K562 (cell line): ENCODE measurements around the gene TARS3. TPM values are rescaled to one million over a fixed set of nuclear protein-coding genes. Genes with fewer than 3 reads are reported as not detected.

ENCODE experiments used
- ATAC-seq: fragments of 200-7000 bp; cut with Tn5 transposase; 3 replicates; pipeline ENCODE4 v1.9.1; 2020; ENCODE audit warnings: moderate library complexity
- BruUV-seq: library from RNA; stranded (reverse); fragments of 400-500 nt; replicated peaks from 2 replicates; lab custom pipeline; 2021; lab: Mats Ljungman, UMichigan
- CTCF ChIA-PET: fragments of 300-600 bp; formaldehyde crosslinking; extraction: SDS; loops from one replicate; lab custom pipeline; 2021; ENCODE audit warnings: low intra/inter-chr PET ratio; lab: Yijun Ruan, JAX
- POLR2A ChIA-PET: fragments of 300-600, 350-650 bp; sonication (Branson Sonifier 250); formaldehyde crosslinking; extraction: SDS; loops from one replicate; lab custom pipeline; 2021; ENCODE audit warnings: antibody characterized with exemption, inconsistent platforms; lab: Yijun Ruan, JAX
- DNase-seq, 4 experiments: peaks; one replicate each; pipeline versions ENCODE4 v3.0.0 to v3.0.0-alpha.2; 2011 to 2018; ENCODE audit warnings: low spot score in 3 of 4, mixed read lengths in 3 of 4; ENCODE audit errors: extremely low read depth in 1 of 4
- FAIRE-seq: peaks from 2 replicates; lab custom pipeline; 2011; peaks lifted over from hg19 to GRCh38; lab: Jason Lieb, UNC
- H2AFZ ChIP-seq: 2 replicates; pipeline ENCODE4 v1.6.0; 2011; ENCODE audit warnings: low read depth, low read length, control low read depth, inconsistent platforms
- H3K27ac ChIP-seq: fragments of 200-600 bp; 3 replicates; pipeline ENCODE4 v1.8.0; 2011; ENCODE audit warnings: low read depth, mild to moderate bottlenecking, control low read depth, inconsistent platforms, low read length, moderate library complexity, mixed read lengths; ENCODE audit errors: extremely low read depth
- H3K27me3 ChIP-seq, 2 experiments: fragments of 300-600 bp in 1 of 2; 2 replicates in 1 of 2; 3 replicates in 1 of 2; pipeline versions ENCODE4 v1.6.0 to v1.8.0; 2011; ENCODE audit warnings: inconsistent platforms in 2 of 2, low read length in 2 of 2, mild to moderate bottlenecking in 1 of 2, mixed read lengths in 1 of 2, moderate library complexity in 1 of 2; ENCODE audit not compliant: control insufficient read depth in 2 of 2, insufficient read depth in 2 of 2
- H3K36me3 ChIP-seq: fragments of 300-600 bp; 3 replicates; pipeline ENCODE4 v1.8.0; 2011; ENCODE audit warnings: mild to moderate bottlenecking, low read length, inconsistent platforms; ENCODE audit not compliant: control insufficient read depth, insufficient read depth
- H3K4me1 ChIP-seq, 2 experiments: fragments of 200-600 bp in 1 of 2; replicated peaks in 1 of 2; 2 replicates in 1 of 2; 3 replicates in 1 of 2; pipeline versions ENCODE4 v1.5.1 to v1.8.0; 2011; ENCODE audit warnings: inconsistent platforms in 2 of 2, low read length in 2 of 2, mild to moderate bottlenecking in 1 of 2, mixed read lengths in 1 of 2, moderate library complexity in 1 of 2; ENCODE audit not compliant: control insufficient read depth in 2 of 2, insufficient read depth in 2 of 2
- H3K4me2 ChIP-seq: 2 replicates; pipeline ENCODE4 v1.6.1; 2011; ENCODE audit warnings: low read length, control low read depth, inconsistent platforms, mixed read lengths; ENCODE audit not compliant: insufficient read depth
- H3K4me3 ChIP-seq: fragments of 200-600 bp; sonication (generic), shearing (Covaris generic); 2 replicates; pipeline ENCODE4 v1.5.1; 2016; ENCODE audit warnings: control low read depth, inconsistent platforms
- H3K79me2 ChIP-seq: fragments of 200-600 bp; 3 replicates; pipeline ENCODE4 v1.8.0; 2011; ENCODE audit warnings: low read length, inconsistent platforms; ENCODE audit not compliant: control insufficient read depth, insufficient read depth
- H3K9ac ChIP-seq, 2 experiments: 2 replicates each; pipeline versions ENCODE4 v1.6.0 to v1.6.1; 2011; ENCODE audit warnings: low read depth in 2 of 2, low read length in 2 of 2, control low read depth in 1 of 2, inconsistent platforms in 1 of 2, mild to moderate bottlenecking in 1 of 2, mixed read lengths in 1 of 2; ENCODE audit not compliant: insufficient read depth in 1 of 2
- H3K9me1 ChIP-seq: one replicate; pipeline ENCODE4 v1.6.0; 2011; ENCODE audit warnings: inconsistent platforms, mild to moderate bottlenecking, low read length, moderate library complexity; ENCODE audit not compliant: control insufficient read depth, insufficient read depth
- H3K9me3 ChIP-seq: replicated peaks from 2 replicates; pipeline ENCODE4 v1.5.1; 2011; ENCODE audit warnings: low read depth, low read length, inconsistent platforms; ENCODE audit not compliant: control insufficient read depth, insufficient read depth
- H4K20me1 ChIP-seq: replicated peaks from 2 replicates; pipeline ENCODE4 v1.6.1; 2011; ENCODE audit warnings: low read length, inconsistent platforms, mixed read lengths; ENCODE audit not compliant: control insufficient read depth, insufficient read depth
- FIP1L1 ChIP-seq: fragments of 200-400 bp; formaldehyde crosslinking; IDR thresholded peaks from 2 replicates; pipeline ENCODE4 v1.6.1; 2018; ENCODE audit warnings: mild to moderate bottlenecking, low read depth, low read length; ENCODE audit not compliant: poor library complexity, severe bottlenecking
- FOS ChIP-seq: IDR thresholded peaks from 3 replicates; pipeline ENCODE4 v1.6.1; 2011; ENCODE audit not compliant: insufficient read length; ENCODE audit errors: extremely low read depth
- ZNF133 ChIP-seq: fragments of 250-450 bp; sonication (Bioruptor Pico); IDR thresholded peaks from 2 replicates; pipeline ENCODE4 v1.4.0; 2020; ENCODE audit warnings: mild to moderate bottlenecking
- WGBS: fragments of 100-300 bp; shearing (Covaris generic); methylation state at CpG from one replicate; pipeline ENCODE4 v1.1.6; 2016; ENCODE audit warnings: low coverage, mixed read lengths; ENCODE audit not compliant: insufficient coverage; ENCODE audit errors: missing lambda C conversion rate; 5-methylcytosine and 5-hydroxymethylcytosine counted together
- in situ Hi-C: fragments of 300-500 bp; cut with MboI; formaldehyde crosslinking; loops from 4 replicates; pipeline ENCODE4 v1.15.0; 2018; ENCODE audit warnings: inconsistent platforms, mixed read lengths
- intact Hi-C: fragments of 100-400 bp; cut with micrococcal nuclease; formaldehyde crosslinking; loops from 2 replicates; pipeline ENCODE4 v1.14.2; 2022
- polyA plus RNA-seq, 8 experiments: library from polyadenylated mRNA; depleted of rRNA in 4 of 8; stranded (reverse) in 5 of 8; unstranded in 3 of 8; fragments of >200 nt; fragmentation: Nextera tagmentation in 2 of 8; fragmentation: Illumina TruSeq in 1 of 8; extraction: Ambion mirVana in 2 of 8; extraction: Trizol in 1 of 8; gene quantifications; 2 replicates each; pipeline versions ENCODE4 v1.2.1 to v1.2.3, GENCODE V29; 2011 to 2014; ENCODE audit warnings: inconsistent platforms in 1 of 8, missing spikeins in 1 of 8
- total RNA-seq, 7 experiments: library from RNA; depleted of rRNA in 6 of 7; stranded (reverse); fragments of >200 nt in 6 of 7; fragmentation: Illumina TruSeq in 2 of 7; extraction: Trizol in 2 of 7; gene quantifications; 2 replicates each; pipeline versions ENCODE4 v1.2.1 to v1.2.3, GENCODE V29; 2011 to 2021; ENCODE audit warnings: low replicate concordance in 1 of 7
- TF ChIP-seq, protein P1 (sequence below), 3 experiments: IDR thresholded peaks in 2 of 3; conservative IDR thresholded peaks in 1 of 3; 2 replicates each; pipeline ENCODE4 v1.5.1; 2011 to 2012; ENCODE audit warnings: low read length in 3 of 3, mild to moderate bottlenecking in 3 of 3, control low read depth in 2 of 3, improper control_type of control experiment in 1 of 3, inconsistent platforms in 1 of 3, low read depth in 1 of 3, mixed read lengths in 1 of 3, moderate library complexity in 1 of 3; ENCODE audit not compliant: insufficient read depth in 2 of 3
- TF ChIP-seq, protein P2 (sequence below): fragments of 200-400 bp; formaldehyde crosslinking; IDR thresholded peaks from 2 replicates; pipeline ENCODE4 v1.6.1; 2017; ENCODE audit warnings: mild to moderate bottlenecking, low read depth, low read length, moderate library complexity
- TF ChIP-seq, protein P3 (sequence below), 2 experiments: IDR thresholded peaks; 2 replicates each; pipeline ENCODE4 v1.6.1; 2012; ENCODE audit warnings: improper control_type of control experiment in 2 of 2, low read depth in 2 of 2, low read length in 2 of 2, borderline replicate concordance in 1 of 2

The TARS3 gene
- total and polyA plus RNA-seq, 9 of the 15 experiments (the other 6 are each of a cell fraction or from before 2014, with no cell fraction given), result 2.1 to 14.7 (median 9.8) TPM

DNA sequence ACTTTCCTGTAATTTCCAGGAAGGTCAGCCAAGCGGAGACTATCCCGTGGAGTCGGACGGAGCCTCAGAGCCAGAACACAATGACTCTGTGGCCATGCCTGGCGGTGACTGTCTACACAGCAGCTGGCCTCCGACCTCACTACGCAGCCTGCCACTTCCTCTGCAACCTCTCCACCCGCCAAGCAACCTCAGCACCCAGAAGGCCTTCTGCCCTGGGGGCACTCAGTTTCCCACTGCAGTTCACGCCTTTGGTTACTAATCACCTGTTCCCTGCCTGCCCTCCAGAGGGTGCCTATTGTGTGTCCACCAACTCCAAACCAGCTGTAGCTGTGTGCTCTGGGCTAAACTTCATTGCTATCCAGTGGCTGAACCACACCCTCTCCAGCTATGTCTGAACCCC is 116.1 kb downstream of the TARS3 start:
- in situ Hi-C loops, result no loop called here
- FAIRE-seq (no peak), DNase-seq (no peak), ATAC-seq (peak; percentile 63; the same call in 2 of the 3 replicates)
- no peak overlapping the region for H3K4me3 ChIP-seq
- no peak overlapping the region for H3K9ac ChIP-seq
- CTCF ChIA-PET, result no interaction called here
- H3K27ac ChIP-seq, result no peak overlapping the region
- intact Hi-C loops, result no loop called here
- TF ChIP-seq ZNF133 (CRISPR knock-in tag), result no peak
- TF ChIP-seq, protein P1, sequence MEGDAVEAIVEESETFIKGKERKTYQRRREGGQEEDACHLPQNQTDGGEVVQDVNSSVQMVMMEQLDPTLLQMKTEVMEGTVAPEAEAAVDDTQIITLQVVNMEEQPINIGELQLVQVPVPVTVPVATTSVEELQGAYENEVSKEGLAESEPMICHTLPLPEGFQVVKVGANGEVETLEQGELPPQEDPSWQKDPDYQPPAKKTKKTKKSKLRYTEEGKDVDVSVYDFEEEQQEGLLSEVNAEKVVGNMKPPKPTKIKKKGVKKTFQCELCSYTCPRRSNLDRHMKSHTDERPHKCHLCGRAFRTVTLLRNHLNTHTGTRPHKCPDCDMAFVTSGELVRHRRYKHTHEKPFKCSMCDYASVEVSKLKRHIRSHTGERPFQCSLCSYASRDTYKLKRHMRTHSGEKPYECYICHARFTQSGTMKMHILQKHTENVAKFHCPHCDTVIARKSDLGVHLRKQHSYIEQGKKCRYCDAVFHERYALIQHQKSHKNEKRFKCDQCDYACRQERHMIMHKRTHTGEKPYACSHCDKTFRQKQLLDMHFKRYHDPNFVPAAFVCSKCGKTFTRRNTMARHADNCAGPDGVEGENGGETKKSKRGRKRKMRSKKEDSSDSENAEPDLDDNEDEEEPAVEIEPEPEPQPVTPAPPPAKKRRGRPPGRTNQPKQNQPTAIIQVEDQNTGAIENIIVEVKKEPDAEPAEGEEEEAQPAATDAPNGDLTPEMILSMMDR (IDR thresholded peaks at IDR 0.05 in 2 of 3, conservative IDR thresholded peaks at IDR 0.05 in 1 of 3; ENCODE audit: insufficient read depth in 2 of 3, low read depth in 1 of 3, low read length in 3 of 3), result 0 out of 6 replicates have a peak, but pooled peaks of 1 of the 3 experiments have one; percentile 4
- H3K36me3 ChIP-seq, result no peaks in the 10 kb centered on the region
- no TSS peak for BruUV-seq
- no peaks in the 10 kb centered on the region for H4K20me1 ChIP-seq
- POLR2A ChIA-PET, result interaction anchor here (1.2 kb wide), 1 partner anchor 9 kb away, joined by 4 read pairs; no protein-coding TSS in a partner anchor
- H3K79me2 ChIP-seq, result no peaks in the 10 kb centered on the region
- H3K9me3 ChIP-seq, result no peaks in the 10 kb centered on the region
- H3K4me1 ChIP-seq, result peaks cover 0 to 3% of the 10 kb centered on the region in 2 experiments; a peak in 2 of 5 replicates
- H2AFZ ChIP-seq, result no peak overlapping the region
- H3K9me1 ChIP-seq, result no peaks in the 10 kb centered on the region
- peaks cover 27 to 60% of the 10 kb centered on the region in 2 experiments for H3K27me3 ChIP-seq
- H3K4me2 ChIP-seq, result no peak overlapping the region
- 21% methylated on average over 9 of the region's 9 CpGs for WGBS

DNA sequence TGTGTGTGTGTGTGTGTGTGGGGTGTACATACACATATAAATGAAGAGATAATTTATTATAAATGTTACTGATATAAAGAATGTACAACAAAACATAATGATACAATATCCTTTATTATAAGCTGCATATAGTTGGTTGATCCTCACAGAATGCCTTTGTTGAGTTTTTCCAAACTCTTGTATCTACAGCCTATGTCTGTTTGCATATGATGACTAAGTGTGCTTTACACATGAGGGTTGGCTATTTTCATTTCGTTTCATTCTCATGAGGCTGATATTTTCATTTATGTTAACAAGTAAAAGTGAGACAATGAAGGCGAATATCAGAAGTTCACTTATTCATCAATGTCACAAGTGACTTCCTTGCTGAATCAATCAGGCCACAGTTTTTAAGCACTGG is 117.2 kb downstream of the TARS3 start:
- no peaks in the 10 kb centered on the region for H3K36me3 ChIP-seq
- ATAC-seq, result no peak
- H3K4me2 ChIP-seq, result no peak overlapping the region
- WGBS, result 3% methylated on average over 2 of the region's 2 CpGs
- no peak overlapping the region for H2AFZ ChIP-seq
- H3K9ac ChIP-seq, result no peak overlapping the region
- H3K27ac ChIP-seq, result no peak overlapping the region
- intact Hi-C loops, result no loop called here
- H3K27me3 ChIP-seq, result peaks cover 25 to 55% of the 10 kb centered on the region in 2 experiments
- H3K9me1 ChIP-seq, result no peaks in the 10 kb centered on the region
- no peak for DNase-seq
- H3K9me3 ChIP-seq, result no peaks in the 10 kb centered on the region
- no TSS peak for BruUV-seq
- ChIA-PET CTCF (no interaction called here), POLR2A (interaction anchor here (1.2 kb wide), 1 partner anchor 8 kb away, joined by 4 read pairs; no protein-coding TSS in a partner anchor)
- no peaks in the 10 kb centered on the region for H3K79me2 ChIP-seq
- no peak for FAIRE-seq
- H3K4me3 ChIP-seq, result no peak overlapping the region
- H3K4me1 ChIP-seq, result no peaks in the 10 kb centered on the region; a peak in 2 of 5 replicates
- no peaks in the 10 kb centered on the region; the same call in 1 of the 2 replicates for H4K20me1 ChIP-seq
- in situ Hi-C loops, result no loop called here
- TF ChIP-seq FIP1L1 (no peak), FOS (no peak)
- TF ChIP-seq, protein P2, sequence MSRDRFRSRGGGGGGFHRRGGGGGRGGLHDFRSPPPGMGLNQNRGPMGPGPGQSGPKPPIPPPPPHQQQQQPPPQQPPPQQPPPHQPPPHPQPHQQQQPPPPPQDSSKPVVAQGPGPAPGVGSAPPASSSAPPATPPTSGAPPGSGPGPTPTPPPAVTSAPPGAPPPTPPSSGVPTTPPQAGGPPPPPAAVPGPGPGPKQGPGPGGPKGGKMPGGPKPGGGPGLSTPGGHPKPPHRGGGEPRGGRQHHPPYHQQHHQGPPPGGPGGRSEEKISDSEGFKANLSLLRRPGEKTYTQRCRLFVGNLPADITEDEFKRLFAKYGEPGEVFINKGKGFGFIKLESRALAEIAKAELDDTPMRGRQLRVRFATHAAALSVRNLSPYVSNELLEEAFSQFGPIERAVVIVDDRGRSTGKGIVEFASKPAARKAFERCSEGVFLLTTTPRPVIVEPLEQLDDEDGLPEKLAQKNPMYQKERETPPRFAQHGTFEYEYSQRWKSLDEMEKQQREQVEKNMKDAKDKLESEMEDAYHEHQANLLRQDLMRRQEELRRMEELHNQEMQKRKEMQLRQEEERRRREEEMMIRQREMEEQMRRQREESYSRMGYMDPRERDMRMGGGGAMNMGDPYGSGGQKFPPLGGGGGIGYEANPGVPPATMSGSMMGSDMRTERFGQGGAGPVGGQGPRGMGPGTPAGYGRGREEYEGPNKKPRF, result no peak
- TF ChIP-seq, protein P3, sequence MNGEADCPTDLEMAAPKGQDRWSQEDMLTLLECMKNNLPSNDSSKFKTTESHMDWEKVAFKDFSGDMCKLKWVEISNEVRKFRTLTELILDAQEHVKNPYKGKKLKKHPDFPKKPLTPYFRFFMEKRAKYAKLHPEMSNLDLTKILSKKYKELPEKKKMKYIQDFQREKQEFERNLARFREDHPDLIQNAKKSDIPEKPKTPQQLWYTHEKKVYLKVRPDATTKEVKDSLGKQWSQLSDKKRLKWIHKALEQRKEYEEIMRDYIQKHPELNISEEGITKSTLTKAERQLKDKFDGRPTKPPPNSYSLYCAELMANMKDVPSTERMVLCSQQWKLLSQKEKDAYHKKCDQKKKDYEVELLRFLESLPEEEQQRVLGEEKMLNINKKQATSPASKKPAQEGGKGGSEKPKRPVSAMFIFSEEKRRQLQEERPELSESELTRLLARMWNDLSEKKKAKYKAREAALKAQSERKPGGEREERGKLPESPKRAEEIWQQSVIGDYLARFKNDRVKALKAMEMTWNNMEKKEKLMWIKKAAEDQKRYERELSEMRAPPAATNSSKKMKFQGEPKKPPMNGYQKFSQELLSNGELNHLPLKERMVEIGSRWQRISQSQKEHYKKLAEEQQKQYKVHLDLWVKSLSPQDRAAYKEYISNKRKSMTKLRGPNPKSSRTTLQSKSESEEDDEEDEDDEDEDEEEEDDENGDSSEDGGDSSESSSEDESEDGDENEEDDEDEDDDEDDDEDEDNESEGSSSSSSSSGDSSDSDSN (IDR thresholded peaks at IDR 0.05; ENCODE audit: borderline replicate concordance in 1 of 2, low read depth in 2 of 2, low read length in 2 of 2), result no peak
